NK-92 (cell line): ENCODE measurements around the gene ZNF26.

ENCODE experiments used
- DNase-seq: peaks from one replicate; lab custom pipeline; 2025; ENCODE audit not compliant: unreplicated experiment; lab: John Stamatoyannopoulos, UW

ZNF26 gene

GRCh38 chr12:133061954-133062353, 75.8 kb downstream of the ZNF26 start:
- no peak for DNase-seq

- no peak for DNase-seq
Measured at GRCh38 chr12:133063556-133063955, 77.4 kb downstream of the ZNF26 start.

GRCh38 chr12:133073836-133074235, 87.7 kb downstream of the ZNF26 start:
- no peak for DNase-seq
